Stimulated activated CD8-positive, alpha-beta memory T cell treated with anti-CD3 and anti-CD28 coated beads, Interleukin-7, amount 100 ng/mL, for 48 hours (primary cell): Measurements from ENCODE around the gene ALOX5.

Experiments used
- DNase-seq, 2 donors: peaks; one replicate each; pipeline ENCODE4 v3.0.0-alpha.2; 2020; ENCODE audit warnings: low read depth in 1 of 2; ENCODE audit errors: extremely low read depth in 1 of 2

Gene ALOX5

DNA sequence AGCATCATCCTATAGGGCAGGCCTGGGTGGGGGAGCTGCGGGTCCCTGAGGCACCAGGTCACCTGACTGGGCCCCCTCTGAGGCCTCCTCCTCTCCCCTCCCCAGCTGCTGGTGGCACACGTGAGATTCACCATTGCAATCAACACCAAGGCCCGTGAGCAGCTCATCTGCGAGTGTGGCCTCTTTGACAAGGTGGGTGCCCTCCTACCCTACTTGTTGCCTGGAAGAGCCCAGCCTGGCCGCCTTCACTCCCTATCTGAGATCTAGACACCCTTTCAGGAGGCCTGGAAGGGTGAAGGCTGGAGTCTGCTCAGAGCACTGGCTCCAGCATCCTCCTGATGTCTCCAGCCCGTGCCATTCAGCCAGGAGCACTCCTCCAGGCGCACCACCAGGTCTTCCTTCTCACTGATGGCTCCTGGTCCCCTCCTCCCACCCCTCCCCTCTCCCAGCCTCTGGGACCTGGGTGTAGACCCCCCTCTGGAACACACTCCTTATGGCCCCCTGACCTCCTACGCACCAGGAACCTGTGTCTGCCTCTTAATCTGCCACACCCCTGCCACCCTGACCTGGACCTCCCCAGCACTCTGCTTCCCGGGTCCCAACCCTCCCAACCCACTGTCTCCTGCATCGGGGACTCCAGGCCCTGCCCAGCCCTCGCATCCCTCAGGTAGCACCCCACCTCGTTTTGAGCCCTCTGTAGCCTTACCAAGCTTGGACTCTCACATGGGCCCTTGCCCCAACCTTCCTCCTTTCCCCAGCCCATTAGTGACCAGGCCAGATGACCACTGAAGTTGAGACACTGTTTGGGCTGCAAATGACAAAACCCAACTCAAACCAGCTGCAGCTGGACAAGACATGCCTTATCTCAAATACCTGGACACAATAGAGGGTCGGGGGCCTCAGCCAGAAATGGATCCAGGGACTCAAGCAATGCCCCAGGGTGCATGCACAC, 67.5 kb downstream of the ALOX5 start:
- no peak for DNase-seq

DNA sequence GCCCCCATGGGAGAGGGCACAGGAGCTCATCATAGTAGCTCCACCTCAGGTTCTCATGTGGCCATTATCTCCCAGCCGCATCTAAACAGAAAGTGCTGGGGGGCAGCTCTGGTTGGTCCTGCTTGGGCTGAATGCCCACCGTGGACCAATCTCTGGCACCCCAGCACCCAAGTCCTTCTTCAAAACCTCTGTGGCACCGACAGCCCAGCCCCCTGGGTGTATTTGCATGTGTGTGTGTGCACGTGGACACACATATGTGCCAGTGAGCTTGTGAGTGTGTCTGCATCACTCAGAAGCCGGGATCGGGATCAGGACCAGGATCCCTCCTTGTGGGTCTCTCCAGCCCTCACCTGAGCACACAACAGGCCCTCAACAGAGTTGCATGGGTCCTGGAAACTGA, 68.2 kb downstream of the ALOX5 start:
- no peak for DNase-seq

DNA sequence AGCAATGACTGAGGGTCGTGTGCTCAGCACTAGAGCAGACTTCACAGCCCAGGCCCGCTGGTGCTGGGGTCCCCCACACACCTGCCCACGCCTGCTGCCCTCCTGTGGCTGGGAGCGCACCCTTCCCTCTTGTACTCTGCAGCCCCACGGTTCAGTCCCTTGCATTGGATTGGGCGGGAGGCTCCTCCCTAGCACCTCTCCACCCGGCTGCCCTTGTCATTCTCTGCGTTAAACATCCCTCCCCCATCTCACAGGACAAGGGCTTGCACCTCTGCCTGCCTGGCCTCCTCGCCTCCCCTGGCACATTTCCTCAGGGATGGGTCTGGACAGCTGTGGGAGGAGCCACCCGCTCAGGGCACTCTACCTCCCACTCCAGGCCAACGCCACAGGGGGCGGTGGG, 68.6 kb downstream of the ALOX5 start:
- DNase-seq = no peak

DNA sequence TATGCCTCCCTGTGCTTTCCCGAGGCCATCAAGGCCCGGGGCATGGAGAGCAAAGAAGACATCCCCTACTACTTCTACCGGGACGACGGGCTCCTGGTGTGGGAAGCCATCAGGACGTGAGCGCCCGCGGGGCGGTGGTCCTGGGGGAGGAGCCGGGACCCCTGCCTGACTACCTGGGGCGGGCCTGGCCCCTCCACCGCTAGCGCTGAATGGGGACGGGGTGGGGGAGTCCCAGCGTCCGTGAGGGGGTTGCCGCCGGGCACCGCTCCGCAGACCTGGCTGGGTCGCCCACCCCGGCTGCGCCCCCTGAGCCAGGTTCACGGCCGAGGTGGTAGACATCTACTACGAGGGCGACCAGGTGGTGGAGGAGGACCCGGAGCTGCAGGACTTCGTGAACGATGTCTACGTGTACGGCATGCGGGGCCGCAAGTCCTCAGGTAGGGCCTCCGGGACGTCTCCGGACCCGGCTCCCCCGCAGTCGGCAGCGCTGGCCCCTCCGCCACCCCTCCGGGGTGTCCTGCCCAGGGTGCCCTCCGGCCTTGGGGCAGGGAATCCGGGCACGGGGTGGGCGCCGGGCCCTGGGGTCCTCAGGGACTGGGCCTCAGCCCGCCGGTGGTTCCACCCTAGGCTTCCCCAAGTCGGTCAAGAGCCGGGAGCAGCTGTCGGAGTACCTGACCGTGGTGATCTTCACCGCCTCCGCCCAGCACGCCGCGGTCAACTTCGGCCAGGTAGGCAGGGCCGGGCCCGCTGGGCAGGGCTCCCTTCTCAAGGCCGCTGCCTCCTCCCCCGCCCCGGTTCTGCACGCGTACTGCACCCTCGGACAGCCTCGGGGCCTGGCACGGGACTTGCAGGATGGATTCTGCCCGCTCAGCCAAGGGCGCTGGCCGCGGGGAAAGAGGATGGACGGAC, 69.3 kb downstream of the ALOX5 start:
- DNase-seq = no peak

DNA sequence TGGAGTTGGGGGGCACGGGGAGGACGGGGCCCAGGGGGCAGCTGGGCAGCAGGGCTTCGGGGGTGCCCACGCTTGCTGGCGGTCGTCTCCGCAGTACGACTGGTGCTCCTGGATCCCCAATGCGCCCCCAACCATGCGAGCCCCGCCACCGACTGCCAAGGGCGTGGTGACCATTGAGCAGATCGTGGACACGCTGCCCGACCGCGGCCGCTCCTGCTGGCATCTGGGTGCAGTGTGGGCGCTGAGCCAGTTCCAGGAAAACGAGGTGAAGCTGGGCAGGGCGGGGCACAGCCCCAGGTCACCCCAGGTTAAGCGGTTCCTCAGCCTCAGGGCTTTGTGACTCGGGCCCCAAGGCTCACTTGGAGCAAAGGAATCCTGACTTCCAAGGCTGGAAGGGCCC, 70.0 kb downstream of the ALOX5 start:
- DNase-seq = no peak

DNA sequence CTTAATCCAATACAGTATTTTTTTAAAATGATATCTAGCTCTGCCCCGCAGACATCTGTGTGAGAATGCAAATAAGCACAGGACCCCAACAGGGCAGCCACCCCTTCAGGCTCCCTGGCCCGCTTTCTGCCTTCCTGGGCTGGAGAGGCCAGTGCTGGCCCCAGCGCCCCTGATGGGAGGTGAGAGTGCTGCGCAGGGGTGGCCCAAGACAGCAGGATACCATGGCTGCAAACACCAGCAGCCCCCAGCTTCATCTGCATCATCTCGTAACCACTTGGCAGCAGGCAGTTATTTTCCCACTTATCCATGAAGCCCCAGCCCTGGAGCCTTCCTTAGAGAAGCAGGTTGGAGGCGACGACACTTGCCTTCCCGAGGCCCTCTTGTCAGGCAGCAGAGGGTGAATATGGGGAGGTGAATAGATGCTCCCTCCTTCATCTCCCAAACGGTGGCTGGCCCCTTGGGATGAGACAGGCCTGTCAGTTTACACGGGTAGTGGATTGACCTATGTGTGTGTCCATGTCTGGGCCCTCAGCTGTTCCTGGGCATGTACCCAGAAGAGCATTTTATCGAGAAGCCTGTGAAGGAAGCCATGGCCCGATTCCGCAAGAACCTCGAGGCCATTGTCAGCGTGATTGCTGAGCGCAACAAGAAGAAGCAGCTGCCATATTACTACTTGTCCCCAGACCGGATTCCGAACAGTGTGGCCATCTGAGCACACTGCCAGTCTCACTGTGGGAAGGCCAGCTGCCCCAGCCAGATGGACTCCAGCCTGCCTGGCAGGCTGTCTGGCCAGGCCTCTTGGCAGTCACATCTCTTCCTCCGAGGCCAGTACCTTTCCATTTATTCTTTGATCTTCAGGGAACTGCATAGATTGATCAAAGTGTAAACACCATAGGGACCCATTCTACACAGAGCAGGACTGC, 71.2 kb downstream of the ALOX5 start:
- DNase-seq = no peak

DNA sequence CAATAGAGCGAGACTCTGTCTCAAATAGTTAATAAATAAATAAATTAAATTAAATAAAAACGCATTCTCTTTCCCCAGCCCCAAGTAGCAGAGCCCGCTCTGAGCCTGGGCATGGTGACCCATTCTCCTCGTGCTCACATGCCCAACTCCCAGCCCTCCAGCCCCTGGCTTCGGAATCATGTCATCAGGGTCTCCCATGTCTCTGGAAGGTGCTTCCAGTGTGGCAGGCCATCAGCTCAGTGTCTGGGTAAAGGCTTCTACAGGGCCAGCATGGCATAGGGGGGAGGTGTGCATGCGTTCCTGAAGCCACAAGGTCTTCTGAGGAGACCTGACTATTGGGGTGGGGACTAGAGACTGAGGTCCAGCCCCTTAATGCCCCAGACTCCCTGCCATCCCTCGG, 72.8 kb downstream of the ALOX5 start:
- no peak for DNase-seq

DNA sequence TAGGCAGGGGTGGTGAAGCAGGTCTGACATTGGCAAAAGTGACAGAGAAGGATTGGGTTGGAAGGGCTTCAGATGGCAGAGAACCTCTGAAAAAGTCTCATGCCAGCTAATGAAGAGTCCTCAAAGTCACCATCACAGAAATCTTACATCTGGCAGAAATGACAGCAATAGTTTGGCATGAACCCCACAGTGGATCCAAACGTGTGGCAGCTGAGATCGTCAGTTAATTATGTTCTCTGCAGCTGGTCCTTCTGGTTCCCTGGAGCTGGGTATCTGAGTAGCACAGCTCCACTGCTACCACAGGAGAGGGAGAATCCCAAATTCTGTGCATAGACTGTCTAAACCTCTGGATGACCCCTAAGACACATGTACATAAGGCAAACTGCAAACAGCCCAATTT, 73.4 kb downstream of the ALOX5 start:
- DNase-seq = no peak

DNA sequence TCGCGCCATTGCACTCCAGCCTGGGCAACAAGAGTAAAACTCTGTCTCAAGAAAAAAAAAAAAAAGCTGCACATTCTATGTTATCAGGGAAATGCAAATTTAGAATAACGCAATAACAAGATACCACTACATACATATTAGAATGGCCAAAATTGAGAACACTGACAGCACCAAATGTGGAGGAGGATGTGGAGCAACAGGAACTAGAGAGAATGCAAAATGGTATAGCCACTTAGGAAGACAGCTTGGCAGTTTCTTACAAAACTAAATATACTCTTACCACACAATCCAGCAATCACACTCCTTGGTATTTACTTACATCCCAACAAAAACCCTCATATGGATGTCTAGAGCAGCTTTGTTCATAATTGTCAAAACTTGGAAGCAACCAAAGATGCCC, 76.8 kb downstream of the ALOX5 start:
- no peak for DNase-seq

DNA sequence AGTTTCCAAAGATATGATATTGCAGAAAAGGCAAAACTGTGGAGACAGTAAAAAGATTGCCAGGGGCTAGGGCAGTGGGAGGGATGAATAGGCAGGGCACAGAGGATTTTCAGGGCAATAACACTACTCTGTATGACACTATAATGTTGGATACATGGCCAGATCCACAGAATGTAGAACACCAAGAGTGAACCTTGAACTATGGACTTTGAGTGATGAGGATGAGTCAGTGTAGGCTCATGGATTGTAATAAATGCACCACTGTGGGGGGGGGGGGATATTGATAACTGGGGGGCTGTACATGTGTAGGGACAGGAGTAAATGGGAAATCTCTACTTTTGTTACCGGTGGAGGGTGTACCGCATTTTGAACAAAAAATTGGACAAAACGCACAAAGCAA, 77.4 kb downstream of the ALOX5 start:
- no peak for DNase-seq

DNA sequence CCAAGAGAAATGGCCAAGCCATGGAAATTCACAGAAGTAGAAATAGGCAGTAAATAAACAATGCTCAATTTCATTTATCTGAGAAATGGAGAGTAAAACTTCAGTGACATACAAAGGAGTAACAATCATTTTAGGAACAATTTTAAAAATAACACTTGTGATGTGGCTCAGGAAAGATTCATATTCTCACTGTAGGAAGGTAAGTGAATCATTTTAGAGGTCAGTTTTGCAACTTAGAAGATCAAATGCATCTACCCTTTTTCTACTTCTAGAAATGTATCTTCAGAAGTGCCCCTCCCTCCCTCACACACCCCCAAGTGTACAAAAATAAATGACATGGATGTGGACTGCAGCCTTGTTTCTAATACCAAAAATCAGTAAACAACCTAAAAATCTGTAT, 78.3 kb downstream of the ALOX5 start:
- DNase-seq = no peak

DNA sequence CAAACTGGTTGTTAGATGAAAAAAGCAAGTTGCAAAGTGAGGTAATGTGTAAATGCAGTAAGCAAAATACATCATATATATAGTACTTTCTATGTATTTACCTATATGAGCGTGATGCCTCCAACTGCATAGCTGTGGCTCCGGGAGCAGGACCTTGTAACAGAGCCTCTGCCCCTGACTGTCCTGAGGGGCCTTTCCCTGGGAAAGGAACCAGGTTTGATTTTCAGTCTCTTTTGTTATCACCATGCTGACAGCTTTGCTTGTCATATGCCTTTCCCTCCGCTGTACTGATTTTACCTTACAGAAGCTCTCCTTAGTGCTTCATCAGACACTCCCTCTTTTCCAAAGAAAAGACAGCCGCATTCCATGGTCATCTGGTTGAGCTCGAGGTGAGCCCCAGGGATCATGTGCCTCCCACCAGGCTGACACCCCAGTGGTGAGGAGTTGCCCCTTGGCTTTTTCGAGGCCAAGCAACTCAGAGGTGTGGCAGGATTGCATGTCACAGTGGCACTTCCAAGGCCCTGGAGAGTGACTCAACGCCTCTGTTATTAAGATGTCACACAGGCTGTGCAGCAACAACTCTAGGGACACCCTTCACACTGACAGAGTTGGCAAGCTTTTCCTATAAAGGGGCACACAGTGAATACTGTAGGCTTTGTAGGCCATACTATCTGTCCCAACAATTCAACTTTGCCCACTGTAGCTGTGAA, 78.9 kb downstream of the ALOX5 start:
- DNase-seq = no peak

DNA sequence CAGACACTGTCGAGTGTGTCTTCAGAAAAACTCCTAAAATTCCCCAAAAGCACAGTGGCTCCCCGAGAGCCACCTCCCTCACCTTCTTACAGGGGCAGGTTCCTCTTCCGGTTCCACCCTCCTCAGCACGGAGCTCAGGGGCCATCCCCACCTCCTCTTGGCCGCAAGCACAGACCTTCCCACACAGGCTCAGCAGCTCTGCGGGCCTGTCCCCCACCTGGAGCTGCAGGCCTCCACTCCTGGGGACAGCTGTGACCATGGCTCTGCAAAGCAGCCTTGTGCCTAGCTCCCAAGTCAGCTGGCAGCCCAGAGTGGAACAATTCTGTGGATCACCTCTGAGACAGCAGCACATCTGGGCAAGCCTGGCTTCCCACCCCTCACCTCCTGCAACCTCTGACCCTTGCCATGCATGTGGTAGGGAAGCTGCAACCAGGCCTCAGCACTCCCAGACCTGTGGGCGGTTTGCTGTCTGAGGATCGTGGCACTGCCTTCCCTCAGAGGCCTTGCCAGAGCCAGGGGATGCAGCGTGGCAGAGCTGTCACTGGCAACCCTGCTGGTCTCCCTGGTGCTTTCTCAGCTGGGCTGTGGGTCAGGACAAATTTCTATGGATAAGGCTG, 79.7 kb downstream of the ALOX5 start:
- DNase-seq = no peak

DNA sequence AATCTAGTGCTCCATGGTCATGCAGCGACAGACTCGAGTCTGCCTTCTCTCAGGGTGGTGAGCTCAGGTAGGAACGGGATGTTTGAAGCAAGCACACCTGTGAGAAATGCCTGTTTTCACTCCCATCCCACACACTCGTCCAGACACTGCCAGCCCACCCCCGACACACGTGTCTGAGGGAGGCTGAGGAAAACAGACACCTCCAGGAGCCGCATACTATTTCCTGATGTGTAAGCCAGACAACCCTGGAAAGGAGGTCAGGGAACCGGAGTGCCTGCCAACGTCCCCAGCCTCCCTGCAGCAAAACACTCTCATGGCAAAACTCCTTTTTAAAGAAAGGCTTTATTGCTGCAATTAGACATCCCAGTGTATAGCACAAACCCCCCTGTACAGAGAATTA, 80.2 kb downstream of the ALOX5 start:
- DNase-seq = no peak

DNA sequence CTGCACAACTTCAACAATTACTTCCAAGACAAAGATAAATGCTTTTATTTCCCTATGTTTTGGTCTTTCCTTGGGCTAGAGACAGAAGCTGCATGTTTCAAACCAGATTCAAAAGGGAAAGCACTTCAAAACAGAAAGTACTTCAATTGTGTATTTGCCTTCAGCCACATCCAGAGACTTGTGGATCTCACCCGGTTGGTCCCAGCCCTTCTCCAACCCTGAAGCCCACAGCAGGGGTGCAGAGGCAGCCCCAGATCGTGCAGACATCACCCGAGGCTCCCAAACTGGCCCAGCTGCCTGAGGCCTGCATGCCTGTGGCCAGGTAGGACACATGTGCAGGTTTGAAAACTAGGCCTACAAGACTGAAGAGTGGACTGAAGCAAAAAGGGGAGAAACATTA, 80.8 kb downstream of the ALOX5 start:
- no peak for DNase-seq

DNA sequence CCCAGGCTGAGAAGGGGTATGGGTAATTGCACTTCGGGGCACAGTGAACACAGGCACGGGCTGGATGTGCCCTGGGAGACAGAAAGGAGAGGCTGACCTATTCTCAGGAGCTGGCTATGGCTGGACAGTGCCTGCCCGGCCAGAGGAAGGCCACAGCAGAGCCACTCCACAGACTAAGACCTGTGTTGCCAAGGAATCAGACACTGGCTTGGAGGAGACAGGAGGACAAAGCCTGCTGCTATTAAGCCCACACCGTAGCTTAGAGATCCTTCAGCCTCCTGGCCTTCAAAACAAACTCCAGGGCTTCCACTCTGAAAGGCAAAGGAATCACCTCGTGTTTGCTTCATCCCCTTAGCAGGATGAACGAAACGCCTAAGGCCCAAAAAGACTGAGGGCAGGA, 82.2 kb downstream of the ALOX5 start:
- DNase-seq = no peak

DNA sequence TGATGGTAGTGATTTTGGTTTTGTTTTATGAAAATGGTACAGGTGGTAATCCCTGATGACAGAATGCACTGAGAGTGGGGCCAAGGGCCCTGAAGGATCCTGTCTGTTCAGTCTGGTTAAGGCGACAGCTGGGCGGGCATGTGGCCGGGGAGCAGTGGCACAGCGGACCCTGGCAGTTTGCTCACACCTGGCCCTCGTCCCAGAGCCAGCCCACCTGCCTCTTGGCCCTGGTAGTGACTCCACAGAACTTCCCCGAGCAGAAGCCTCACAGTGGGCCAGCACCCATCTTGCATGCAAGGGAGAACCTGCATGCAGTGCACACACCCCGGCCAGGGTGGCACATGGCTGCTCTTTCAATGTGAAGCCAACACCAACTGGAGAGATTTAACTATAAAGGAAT, 82.8 kb downstream of the ALOX5 start:
- no peak for DNase-seq

DNA sequence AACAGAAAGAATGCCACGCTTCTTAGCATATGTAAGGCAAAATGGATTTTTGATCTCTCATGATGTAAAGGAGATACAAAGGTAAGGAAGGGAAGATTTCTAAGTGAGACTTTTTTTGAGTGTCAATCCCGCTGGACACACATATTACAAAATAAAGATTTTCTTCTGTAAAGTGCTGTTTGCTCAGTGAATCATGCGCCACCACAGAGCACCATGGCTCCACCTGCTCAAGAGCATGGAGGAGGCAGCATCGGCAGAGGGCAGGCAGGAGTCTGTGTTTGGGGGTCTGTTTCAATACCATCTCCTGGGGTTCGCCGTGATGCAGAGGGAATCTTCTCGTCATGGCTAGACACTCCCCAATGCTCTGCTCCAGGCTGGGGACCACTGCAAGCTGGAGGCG, 83.5 kb downstream of the ALOX5 start:
- no peak for DNase-seq

DNA sequence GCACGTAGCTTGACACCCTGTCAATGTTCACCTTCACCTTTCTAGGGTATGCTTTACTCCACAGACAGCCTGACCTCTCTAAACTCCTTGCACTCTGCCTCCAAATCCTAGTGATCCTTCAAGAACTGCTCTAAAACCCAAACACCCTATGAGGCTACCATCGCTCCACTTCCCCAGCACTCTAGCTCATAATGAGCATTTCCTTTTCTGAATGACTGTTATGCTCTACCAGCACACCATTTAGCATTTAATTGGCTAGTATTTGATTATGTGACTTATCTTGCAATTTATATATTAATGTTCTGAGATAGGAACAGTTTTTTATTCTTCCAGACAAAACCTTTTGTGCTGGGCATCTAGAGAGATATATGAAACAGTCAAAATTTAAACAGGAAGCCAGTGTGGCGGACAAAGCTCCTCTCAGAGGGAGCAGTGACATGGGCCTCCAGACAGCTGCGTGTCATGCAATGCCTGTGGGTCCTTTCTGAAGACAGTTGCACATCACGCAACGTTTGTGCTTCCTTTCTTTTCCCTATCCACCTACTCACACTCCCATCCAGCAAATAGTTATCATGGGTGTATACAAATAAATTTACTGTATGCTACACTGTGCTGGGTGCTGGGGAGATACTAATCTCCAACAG, 86.3 kb downstream of the ALOX5 start:
- DNase-seq = no peak
